ENCODE results near the gene ATP5MC3.

GRCh38 chr2:175183674-175184073 lies 2.2 kb upstream of the ATP5MC3 start:
- TF ChIP-seq CTCF (IDR thresholded peaks at IDR 0.05) (no peak), REST (IDR thresholded peaks at IDR 0.05; ENCODE audit: insufficient read depth in 1 of 2, low read depth in 2 of 2, low read length in 1 of 2) (no peak), SIN3A (IDR thresholded peaks at IDR 0.05; ENCODE audit: borderline replicate concordance, insufficient read depth, low read depth, low read length) (no peak), POLR2AphosphoS5 (IDR thresholded peaks at IDR 0.05; ENCODE audit: low read depth, low read length) (no peak)
